DMS 273 treated with DMSO at 0.1 percent for 48 hours (cell line): ENCODE results near the gene FBLN2.
"Not testable (repeated sequence)": the region's sequence is repeated elsewhere in the genome, so short reads cannot be mapped to it uniquely, and the experiment has no call there.

Experiments
- DNase-seq: peaks from one replicate; lab custom pipeline; 2025; lab: John Stamatoyannopoulos, UW

The FBLN2 gene

DNA sequence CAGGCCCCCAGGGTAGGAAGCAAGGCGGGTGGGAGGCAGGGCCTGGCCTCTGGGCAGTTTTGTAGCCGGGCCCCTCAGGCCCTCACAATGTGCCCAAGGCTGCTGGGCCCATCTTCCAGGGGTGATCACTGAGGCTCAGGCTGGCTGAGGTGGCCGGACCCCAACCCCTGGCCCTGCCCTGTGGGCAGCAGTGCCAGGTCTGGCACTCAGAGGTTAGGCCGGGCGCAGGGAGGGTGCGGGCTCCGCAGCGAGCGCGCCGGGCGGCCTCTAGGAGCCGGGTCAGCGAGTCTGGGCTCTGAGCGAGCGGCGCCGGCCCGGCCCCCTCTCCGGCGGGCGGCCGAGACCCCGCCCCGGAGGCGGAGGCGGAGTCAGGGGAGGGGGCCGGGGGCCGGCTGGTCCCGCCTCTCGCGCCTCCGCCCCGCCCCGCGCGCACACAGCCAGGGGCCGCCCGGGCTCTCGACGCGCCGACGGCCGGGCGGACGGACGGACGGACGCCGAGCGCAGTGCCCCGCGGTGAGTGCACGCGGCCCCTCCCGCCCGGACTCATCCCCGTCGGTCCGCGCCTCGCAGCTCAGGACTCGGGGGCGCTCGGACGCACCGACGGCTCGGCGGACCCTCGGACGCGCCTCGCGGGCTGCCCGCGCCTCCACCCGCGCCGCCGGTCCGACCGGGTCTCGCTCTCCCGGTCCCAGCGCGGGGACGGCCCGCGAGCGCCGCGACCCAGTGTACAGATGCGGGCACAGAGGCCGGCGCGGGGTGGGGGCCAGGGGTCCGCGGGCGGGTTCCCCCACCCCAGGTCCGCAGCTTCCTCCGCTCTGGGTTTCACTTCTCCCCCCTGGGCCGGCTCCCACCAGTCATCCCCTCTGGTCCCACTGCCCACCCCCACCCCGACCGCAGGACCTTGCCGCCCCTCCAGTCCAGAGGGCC, at the start of gene FBLN2:
FBLN2 (plus strand) TSS at position 430 of the 927 bp plus-strand sequence. CDS start 21,231 bp downstream, outside the sequence.
- DNase-seq, result no peak

DNA sequence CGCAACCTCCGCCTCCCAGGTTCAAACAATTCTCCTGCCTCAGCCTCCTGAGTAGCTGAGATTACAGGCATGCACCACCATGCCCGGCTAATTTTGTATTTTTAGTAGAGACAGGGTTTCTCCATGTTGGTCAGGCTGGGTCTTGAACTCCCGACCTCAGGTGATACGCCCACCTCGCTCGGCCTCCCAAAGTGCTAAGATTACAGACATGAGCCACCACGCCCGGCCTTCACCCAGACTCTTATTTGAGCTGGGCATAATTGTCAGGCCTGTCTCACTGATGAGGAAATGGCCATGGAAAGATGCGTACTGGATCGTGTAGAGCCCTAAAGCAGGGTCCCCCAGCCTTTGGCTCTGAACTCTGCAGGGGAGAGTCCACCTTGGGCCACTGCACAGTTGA, 49.7 kb upstream of the FBLN2 start:
- DNase-seq, result not testable (repeated sequence)

GRCh38 chr3:13500133-13500885, 48.6 kb upstream of the FBLN2 start:
- DNase-seq, result no peak

GRCh38 chr3:13501056-13501455, 47.9 kb upstream of the FBLN2 start:
- no peak for DNase-seq

DNA sequence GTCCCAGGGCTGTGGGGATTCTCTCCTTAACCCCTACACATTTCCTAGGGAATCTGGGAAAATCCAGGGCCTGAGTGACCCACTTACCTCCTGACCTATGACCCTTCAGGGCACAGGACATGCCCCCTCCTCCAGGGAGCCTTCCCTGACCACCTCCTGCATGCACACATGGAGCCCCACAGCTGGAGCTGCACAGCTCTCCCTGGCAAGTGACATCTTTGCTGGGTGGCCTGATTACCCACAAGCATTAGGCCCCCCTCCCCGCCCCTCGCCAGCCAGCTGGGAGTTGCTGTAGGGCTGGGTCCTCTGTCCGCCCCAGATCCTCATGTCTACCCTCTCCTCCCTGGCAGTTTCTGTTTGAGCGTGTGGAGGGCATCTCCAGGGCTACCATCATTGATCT, 47.4 kb upstream of the FBLN2 start:
- no peak for DNase-seq

- no peak for DNase-seq
These were observed 46.8 kb upstream of the FBLN2 start for GRCh38 chr3:13501958-13502790.

GRCh38 chr3:13502791-13503060, 46.2 kb upstream of the FBLN2 start:
- DNase-seq, result no peak

- DNase-seq, result no peak
These were observed 44.6 kb upstream of the FBLN2 start for GRCh38 chr3:13504161-13504831.

GRCh38 chr3:13505147-13506130, 43.5 kb upstream of the FBLN2 start:
- no peak for DNase-seq

DNA sequence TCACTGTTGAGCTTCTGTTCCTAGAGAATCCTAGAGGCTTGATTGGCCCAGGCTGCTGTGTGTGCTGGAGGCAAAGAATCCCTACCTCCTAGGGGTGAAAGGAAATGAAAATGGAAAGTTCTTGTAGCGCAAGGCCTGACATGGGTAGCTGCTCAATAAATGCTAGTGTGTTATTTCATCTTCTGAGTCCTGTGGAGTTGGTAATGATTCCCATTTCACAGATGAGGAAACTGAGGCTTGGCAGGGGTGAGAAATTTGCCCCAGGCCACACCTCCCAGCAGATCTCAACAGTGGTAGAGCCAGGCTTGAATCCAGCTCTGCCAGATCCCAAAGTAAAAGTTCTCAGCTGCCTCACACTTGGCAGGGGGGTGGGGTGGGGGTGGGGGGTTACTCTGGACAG, 42.7 kb upstream of the FBLN2 start:
- DNase-seq, result no peak

DNA sequence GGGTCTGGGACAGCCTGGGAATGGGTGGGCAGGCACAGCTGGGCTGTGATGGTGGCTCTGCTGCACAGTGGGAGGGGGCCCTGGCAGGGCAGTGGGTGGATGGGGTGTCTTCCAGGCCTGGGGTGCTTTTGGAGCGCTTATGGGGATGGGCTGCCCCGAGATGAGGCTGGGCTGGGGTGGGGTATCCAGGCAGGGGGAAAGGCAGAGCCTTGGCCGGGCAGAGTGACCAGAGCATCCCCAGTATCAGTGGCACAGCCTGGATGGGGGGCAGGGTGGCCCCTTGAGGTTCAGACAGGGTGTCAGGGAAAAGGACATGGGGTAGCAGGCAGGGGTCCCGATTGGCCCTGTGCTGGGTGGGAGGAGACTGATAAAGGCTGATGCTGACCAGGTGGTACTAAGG, 42.2 kb upstream of the FBLN2 start:
- no peak for DNase-seq

DNA sequence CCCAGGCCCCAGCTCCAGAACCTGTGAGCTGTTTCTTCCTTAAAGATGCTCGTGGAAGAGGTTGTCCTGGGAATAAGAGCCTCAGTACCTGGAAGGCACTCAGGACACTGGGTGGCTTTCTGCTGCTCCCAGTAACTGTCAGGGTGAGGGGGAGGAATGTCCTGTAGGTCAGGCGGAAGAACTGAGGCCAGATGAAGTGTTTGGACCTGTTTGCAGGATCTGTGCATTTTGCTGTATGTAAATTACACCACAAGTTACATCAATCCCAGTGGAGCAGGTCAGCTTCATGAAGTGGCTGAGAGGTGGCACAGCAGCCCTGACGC, 41.7 kb upstream of the FBLN2 start:
- DNase-seq, result no peak

- no peak for DNase-seq
These were observed 41.2 kb upstream of the FBLN2 start for GRCh38 chr3:13507570-13508339.

- DNase-seq, result no peak
These were observed 40.4 kb upstream of the FBLN2 start for GRCh38 chr3:13508496-13508895.

DNA sequence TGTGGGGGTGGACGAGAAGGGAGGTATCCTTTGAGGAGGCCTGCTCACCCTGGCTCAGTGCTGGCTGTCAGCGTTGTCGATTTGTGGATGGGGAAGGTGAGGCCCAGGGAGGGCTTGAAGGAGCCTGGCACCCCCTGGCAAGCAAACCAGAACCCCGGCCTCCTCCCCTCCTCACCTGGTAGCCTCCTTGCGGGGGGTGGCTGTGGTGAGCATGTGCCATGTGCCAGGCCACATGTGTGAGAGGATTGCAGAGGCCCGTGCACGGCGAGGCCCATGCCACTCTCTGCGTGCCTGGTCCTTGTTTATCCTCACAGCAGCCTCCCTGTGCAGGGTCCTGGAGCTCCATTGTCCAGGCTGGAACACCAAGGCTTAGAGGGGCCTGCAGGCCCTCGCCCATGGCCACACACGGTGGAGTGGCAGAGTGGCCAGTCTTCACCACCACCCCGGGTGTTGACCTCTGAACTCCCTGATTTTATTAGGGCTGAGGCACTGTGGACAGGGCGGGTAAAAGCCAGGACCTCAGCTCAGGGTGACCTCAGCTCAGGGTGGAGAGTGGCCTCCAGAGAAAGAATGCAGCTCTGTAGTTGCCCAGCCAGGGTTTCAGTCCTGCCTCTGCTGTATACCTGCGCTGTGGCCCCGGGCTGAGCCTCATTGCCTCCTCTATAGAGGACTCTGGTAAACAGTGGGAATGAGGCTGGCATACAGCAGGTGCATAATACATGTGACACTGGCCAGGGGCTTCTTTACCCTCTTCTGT, 39.7 kb upstream of the FBLN2 start:
- DNase-seq, result no peak

GRCh38 chr3:13509816-13510192, 39.1 kb upstream of the FBLN2 start:
- DNase-seq, result no peak

GRCh38 chr3:13512451-13512850, 36.5 kb upstream of the FBLN2 start:
- DNase-seq, result no peak

- no peak for DNase-seq
These were observed 35.6 kb upstream of the FBLN2 start for GRCh38 chr3:13513051-13513912.
